Stimulated activated CD8-positive, alpha-beta memory T cell treated with anti-CD3 and anti-CD28 coated beads, Interleukin-4, amount 100 ng/mL, for 48 hours (primary cell): Measurements from ENCODE around the gene CFAP57.

ENCODE experiments used
- DNase-seq: peaks from one replicate; pipeline ENCODE4 v3.0.0-alpha.2; 2020

The CFAP57 gene

GRCh38 chr1:43256675-43257570, 84.8 kb downstream of the CFAP57 start:
- no peak for DNase-seq

GRCh38 chr1:43258370-43258769, 86.2 kb downstream of the CFAP57 start:
- no peak for DNase-seq

GRCh38 chr1:43265431-43265830, 93.3 kb downstream of the CFAP57 start:
- DNase-seq: no peak

GRCh38 chr1:43266881-43267280, 94.8 kb downstream of the CFAP57 start:
- DNase-seq: no peak

- DNase-seq: peak; percentile 14
Measured at GRCh38 chr1:43267291-43267805, 95.2 kb downstream of the CFAP57 start.

GRCh38 chr1:43267818-43268425, 95.8 kb downstream of the CFAP57 start:
- peak; percentile 14 for DNase-seq

- peak; percentile 22 for DNase-seq
Measured at GRCh38 chr1:43269627-43270375, 97.7 kb downstream of the CFAP57 start, which contains the start of gene TMEM125. TMEM125 (plus strand) TSS chr1:43269983; CDS start chr1:43272723, 2,740 bp downstream.

GRCh38 chr1:43270421-43271095, 98.4 kb downstream of the CFAP57 start:
- peak; percentile 36 for DNase-seq

- DNase-seq: peak; percentile 24
Measured at GRCh38 chr1:43271186-43272118, 99.3 kb downstream of the CFAP57 start.

- DNase-seq: no peak
Measured at GRCh38 chr1:43272161-43272560, 100.0 kb downstream of the CFAP57 start.

- DNase-seq: no peak
Measured at GRCh38 chr1:43272576-43273571, 100.7 kb downstream of the CFAP57 start.

GRCh38 chr1:43273708-43274107, 101.6 kb downstream of the CFAP57 start:
- no peak for DNase-seq

- peak; percentile 45 for DNase-seq
Measured at GRCh38 chr1:43274125-43274803, 102.1 kb downstream of the CFAP57 start.

- no peak for DNase-seq
Measured at GRCh38 chr1:43274804-43275180, 102.7 kb downstream of the CFAP57 start.

- DNase-seq: no peak
Measured at GRCh38 chr1:43275826-43276620, 103.9 kb downstream of the CFAP57 start.

- DNase-seq: no peak
Measured at GRCh38 chr1:43276673-43277072, 104.5 kb downstream of the CFAP57 start.

- no peak for DNase-seq
Measured at GRCh38 chr1:43277116-43277876, 105.2 kb downstream of the CFAP57 start.

GRCh38 chr1:43279161-43279560, 107.0 kb downstream of the CFAP57 start:
- DNase-seq: no peak
